Endothelial cell of umbilical vein (primary cell): Measurements from ENCODE around the gene CLCN5. TPM values are rescaled to one million over a fixed set of nuclear protein-coding genes. Genes with fewer than 3 reads are reported as not detected.
A peak's percentile ranks its signal among the peaks of the same experiment; 100 is the strongest.

ENCODE experiments used
- BruUV-seq: library from RNA; stranded (reverse); fragments of 400-500 nt; replicated peaks from 2 replicates; lab custom pipeline; 2021; lab: Mats Ljungman, UMichigan
- CTCF ChIA-PET: fragments of 300-600, 350-600 bp; sonication (Branson Sonifier 250); formaldehyde crosslinking; loops from one replicate; lab custom pipeline; 2021; ENCODE audit warnings: antibody characterized with exemption, inconsistent platforms; lab: Charles Lee
- POLR2A ChIA-PET: fragments of 300-600, 350-600 bp; sonication (Branson Sonifier 250); formaldehyde crosslinking; loops from one replicate; lab custom pipeline; 2021; ENCODE audit warnings: antibody characterized with exemption, inconsistent platforms; lab: Charles Lee
- DNase-seq: peaks from one replicate; pipeline ENCODE4 v3.0.0-alpha.2; 2011; ENCODE audit warnings: low read depth, low spot score
- FAIRE-seq: peaks from 2 replicates; lab custom pipeline; 2011; peaks lifted over from hg19 to GRCh38; lab: Jason Lieb, UNC
- H2AFZ ChIP-seq: 2 replicates; pipeline ENCODE4 v1.6.0; 2012; ENCODE audit warnings: low read depth, low read length, control low read depth, inconsistent platforms
- H3K27ac ChIP-seq: 2 replicates; pipeline ENCODE4 v1.5.1; 2011; ENCODE audit warnings: low read depth, mild to moderate bottlenecking, control low read depth, low read length, moderate library complexity; ENCODE audit not compliant: insufficient read depth
- H3K27me3 ChIP-seq, 2 experiments: 2 replicates each; pipeline versions ENCODE4 v1.6.0 to v1.6.1; 2011; ENCODE audit warnings: low read length in 2 of 2, mixed read lengths in 1 of 2; ENCODE audit not compliant: control insufficient read depth in 2 of 2, insufficient read depth in 2 of 2
- H3K36me3 ChIP-seq, 2 experiments: 2 replicates in 1 of 2; 3 replicates in 1 of 2; pipeline ENCODE4 v1.5.1; 2011; ENCODE audit warnings: low read length in 2 of 2, mild to moderate bottlenecking in 1 of 2, moderate library complexity in 1 of 2; ENCODE audit not compliant: control insufficient read depth in 2 of 2, insufficient read depth in 2 of 2; ENCODE audit errors: extremely low read depth in 1 of 2
- H3K4me1 ChIP-seq: 3 replicates; pipeline ENCODE4 v1.5.1; 2011; ENCODE audit warnings: mild to moderate bottlenecking, low read length; ENCODE audit not compliant: control insufficient read depth, insufficient read depth; ENCODE audit errors: extremely low read depth
- H3K4me2 ChIP-seq: 2 replicates; pipeline ENCODE4 v1.6.1; 2011; ENCODE audit warnings: low read length, control low read depth, mixed read lengths; ENCODE audit not compliant: insufficient read depth
- H3K4me3 ChIP-seq, 3 experiments: fragments of 200-600 bp in 1 of 3; sonication (generic), shearing (Covaris generic) in 1 of 3; replicated peaks in 1 of 3; 2 replicates each; pipeline ENCODE4 v1.5.1; 2011 to 2016; ENCODE audit warnings: control low read depth in 3 of 3, low read length in 3 of 3, mild to moderate bottlenecking in 2 of 3, inconsistent platforms in 1 of 3, low read depth in 1 of 3, moderate library complexity in 1 of 3; ENCODE audit not compliant: insufficient read depth in 1 of 3
- H3K79me2 ChIP-seq: 2 replicates; pipeline ENCODE4 v1.6.0; 2012; ENCODE audit warnings: low read length, inconsistent platforms; ENCODE audit not compliant: control insufficient read depth, insufficient read depth
- H3K9ac ChIP-seq: replicated peaks from 2 replicates; pipeline ENCODE3; 2011; ENCODE audit warnings: low read length, control low read depth; ENCODE audit not compliant: insufficient read depth; ENCODE audit errors: extremely low read depth
- H3K9me1 ChIP-seq: replicated peaks from 3 replicates; pipeline ENCODE4 v1.6.0; 2011; ENCODE audit warnings: mild to moderate bottlenecking, low read length; ENCODE audit not compliant: control insufficient read depth, insufficient read depth; ENCODE audit errors: extremely low read depth
- H3K9me3 ChIP-seq: replicated peaks from 2 replicates; pipeline ENCODE4 v1.5.1; 2012; ENCODE audit warnings: low read length, inconsistent platforms; ENCODE audit not compliant: control insufficient read depth, insufficient read depth
- H4K20me1 ChIP-seq: replicated peaks from 2 replicates; pipeline ENCODE3; 2011; ENCODE audit warnings: mild to moderate bottlenecking, low read length; ENCODE audit not compliant: control insufficient read depth, insufficient read depth; ENCODE audit errors: extremely low read depth
- EZH2 ChIP-seq: IDR thresholded peaks from 2 replicates; pipeline ENCODE4 v1.6.1; 2012; ENCODE audit warnings: borderline replicate concordance, low read depth, mild to moderate bottlenecking, moderate library complexity, low read length, inconsistent platforms; ENCODE audit not compliant: severe bottlenecking
- FOS ChIP-seq: IDR thresholded peaks from 2 replicates; pipeline ENCODE4 v1.6.1; 2011; ENCODE audit warnings: mild to moderate bottlenecking, low read length, moderate library complexity, borderline replicate concordance; ENCODE audit not compliant: insufficient read depth
- GATA2 ChIP-seq: IDR thresholded peaks from 2 replicates; pipeline ENCODE4 v1.7.0; 2011; ENCODE audit warnings: low read depth, mild to moderate bottlenecking, moderate library complexity, mixed read lengths, low read length; ENCODE audit not compliant: insufficient read length, insufficient read depth
- JUN ChIP-seq: IDR thresholded peaks from 2 replicates; pipeline ENCODE4 v1.6.1; 2011; ENCODE audit warnings: borderline replicate concordance, low read depth; ENCODE audit not compliant: insufficient read length, insufficient read depth
- MYC ChIP-seq: IDR thresholded peaks from one replicate; pipeline ENCODE4 v1.6.1; 2011; ENCODE audit warnings: mild to moderate bottlenecking, low read depth, low read length
- POLR2A ChIP-seq: IDR thresholded peaks from 2 replicates; pipeline ENCODE4 v1.6.1; 2012; ENCODE audit warnings: low read depth, mild to moderate bottlenecking, control low read depth, low read length
- POLR2AphosphoS5 ChIP-seq: IDR thresholded peaks from 2 replicates; pipeline ENCODE4 v1.6.1; 2012; ENCODE audit warnings: low read depth, mild to moderate bottlenecking, control low read depth, low read length, moderate library complexity; ENCODE audit not compliant: insufficient read depth
- dilution Hi-C: fragments of 300-500 bp; cut with MboI; formaldehyde crosslinking; loops from one replicate; pipeline ENCODE4 v1.15.0; 2019; ENCODE audit warnings: low sequenced_read_pairs; ENCODE audit not compliant: extremely low pct_ligation_motif_present
- intact Hi-C: fragments of 100-400 bp; cut with micrococcal nuclease; formaldehyde crosslinking; loops from one replicate; pipeline ENCODE4 v1.10.0; 2022
- polyA plus RNA-seq, 4 experiments: library from polyadenylated mRNA; depleted of rRNA in 3 of 4; stranded (reverse) in 3 of 4; unstranded in 1 of 4; fragments of >200 nt; gene quantifications; 2 replicates each; pipeline versions ENCODE4 v1.2.1 to v1.2.3, GENCODE V29; 2011 to 2012; ENCODE audit warnings: missing spikeins in 1 of 4
- total RNA-seq: library from RNA; stranded (reverse); gene quantifications from 2 replicates; pipeline ENCODE4 v1.2.3, GENCODE V29; 2021
- TF ChIP-seq, protein P1 (sequence below): IDR thresholded peaks from 2 replicates; pipeline ENCODE4 v1.6.1; 2011; ENCODE audit not compliant: insufficient read depth, insufficient read length
- TF ChIP-seq, protein P2 (sequence below), 2 donors: IDR thresholded peaks; 1 replicate in 1 of 2; 2 replicates in 1 of 2; pipeline ENCODE4 v1.5.1; 2011; ENCODE audit warnings: low read length in 2 of 2, mild to moderate bottlenecking in 2 of 2, moderate library complexity in 2 of 2, control low read depth in 1 of 2, inconsistent platforms in 1 of 2, low read depth in 1 of 2; ENCODE audit not compliant: insufficient read depth in 1 of 2; ENCODE audit errors: extremely low read depth in 1 of 2

Gene CLCN5
- total and polyA plus RNA-seq, 2 donors (not counting 3 experiments of a cell fraction or from before 2014, with no cell fraction given) = 3.1 to 12.9 TPM

DNA sequence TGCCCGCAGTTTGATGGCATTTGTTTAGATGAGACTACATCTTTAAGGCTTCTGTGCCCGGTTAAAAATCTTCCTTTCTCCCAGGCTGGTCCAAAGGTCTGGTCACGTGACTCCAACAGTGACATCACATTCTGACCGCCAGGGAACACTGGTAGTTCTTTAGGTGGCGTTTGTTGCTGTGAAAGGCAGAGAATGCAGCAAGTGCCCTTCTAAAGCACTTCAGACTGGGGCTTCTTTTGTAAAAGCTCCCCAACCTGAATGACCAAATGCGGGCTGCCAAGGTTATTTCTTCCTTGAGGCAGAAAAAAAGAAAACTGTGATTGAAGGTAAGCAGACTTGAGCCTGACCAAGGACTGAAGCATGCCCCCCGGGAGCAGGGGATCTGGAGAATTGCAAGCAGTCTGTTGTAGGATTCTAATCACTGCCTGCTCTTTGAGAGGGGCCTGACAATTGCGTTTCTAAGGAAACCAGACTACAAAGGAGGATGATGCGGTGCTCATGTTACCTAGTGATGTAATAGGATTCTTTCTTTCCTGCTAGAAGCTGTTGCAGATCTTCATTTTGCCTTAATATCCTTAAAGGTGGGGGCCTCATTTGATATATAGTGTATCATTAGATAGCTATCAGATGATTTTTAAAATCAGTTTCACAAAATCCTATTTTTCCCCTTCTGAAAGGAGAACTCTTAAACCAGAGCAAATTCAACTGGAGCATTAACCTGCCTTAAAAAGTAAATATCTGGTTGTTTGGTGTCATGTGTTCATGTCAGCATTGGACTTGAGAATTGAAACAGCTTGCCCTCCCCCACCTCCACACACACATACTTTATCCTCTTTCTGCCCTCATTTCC lies 145.3 kb downstream of the CLCN5 start:
- Histone ChIP-seq H3K4me3 (no peak overlapping the region), H3K9me1 (no peaks in the 10 kb centered on the region), H3K4me2 (no peak overlapping the region), H3K27ac (no peak overlapping the region), H4K20me1 (no peaks in the 10 kb centered on the region), H3K9me3 (no peaks in the 10 kb centered on the region), H3K4me1 (no peaks in the 10 kb centered on the region), H3K36me3 (no peaks in the 10 kb centered on the region), H3K27me3 (no peaks in the 10 kb centered on the region), H3K79me2 (no peaks in the 10 kb centered on the region), H2AFZ (no peak overlapping the region), H3K9ac (no peak overlapping the region)
- ChIA-PET POLR2A (no interaction called here), CTCF (interaction anchor here (1.0 kb wide), 1 partner anchor 513 kb away, joined by 3 read pairs; no protein-coding TSS in a partner anchor)
- TF ChIP-seq EZH2 (no peak), POLR2AphosphoS5 (no peak), POLR2A (no peak), MYC (no peak), FOS (no peak), GATA2 (no peak), JUN (no peak)
- TF ChIP-seq, protein P1, sequence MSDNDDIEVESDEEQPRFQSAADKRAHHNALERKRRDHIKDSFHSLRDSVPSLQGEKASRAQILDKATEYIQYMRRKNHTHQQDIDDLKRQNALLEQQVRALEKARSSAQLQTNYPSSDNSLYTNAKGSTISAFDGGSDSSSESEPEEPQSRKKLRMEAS = no peak
- TF ChIP-seq, protein P2, sequence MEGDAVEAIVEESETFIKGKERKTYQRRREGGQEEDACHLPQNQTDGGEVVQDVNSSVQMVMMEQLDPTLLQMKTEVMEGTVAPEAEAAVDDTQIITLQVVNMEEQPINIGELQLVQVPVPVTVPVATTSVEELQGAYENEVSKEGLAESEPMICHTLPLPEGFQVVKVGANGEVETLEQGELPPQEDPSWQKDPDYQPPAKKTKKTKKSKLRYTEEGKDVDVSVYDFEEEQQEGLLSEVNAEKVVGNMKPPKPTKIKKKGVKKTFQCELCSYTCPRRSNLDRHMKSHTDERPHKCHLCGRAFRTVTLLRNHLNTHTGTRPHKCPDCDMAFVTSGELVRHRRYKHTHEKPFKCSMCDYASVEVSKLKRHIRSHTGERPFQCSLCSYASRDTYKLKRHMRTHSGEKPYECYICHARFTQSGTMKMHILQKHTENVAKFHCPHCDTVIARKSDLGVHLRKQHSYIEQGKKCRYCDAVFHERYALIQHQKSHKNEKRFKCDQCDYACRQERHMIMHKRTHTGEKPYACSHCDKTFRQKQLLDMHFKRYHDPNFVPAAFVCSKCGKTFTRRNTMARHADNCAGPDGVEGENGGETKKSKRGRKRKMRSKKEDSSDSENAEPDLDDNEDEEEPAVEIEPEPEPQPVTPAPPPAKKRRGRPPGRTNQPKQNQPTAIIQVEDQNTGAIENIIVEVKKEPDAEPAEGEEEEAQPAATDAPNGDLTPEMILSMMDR (IDR thresholded peaks at IDR 0.05; ENCODE audit: extremely low read depth in 1 of 2, insufficient read depth in 1 of 2, low read depth in 1 of 2, low read length in 2 of 2) = no peak
- no peak for FAIRE-seq
- dilution Hi-C loops = no loop called here
- no TSS peak for BruUV-seq
- intact Hi-C loops = no loop called here
- peak; percentile 1 for DNase-seq
